Activated CD8-positive, alpha-beta memory T cell treated with anti-CD3 and anti-CD28 coated beads for 36 hours (primary cell): ENCODE measurements around the gene SMG6. TPM values are rescaled to one million over a fixed set of nuclear protein-coding genes. Genes with fewer than 3 reads are reported as not detected.

Source experiments
- CTCF ChIA-PET: fragments of 350-600 bp; sonication (Branson Sonifier 250); formaldehyde crosslinking; loops from one replicate; lab custom pipeline; 2021; ENCODE audit warnings: antibody characterized with exemption; lab: Charles Lee
- POLR2A ChIA-PET: fragments of 350-600 bp; sonication (Branson Sonifier 250); formaldehyde crosslinking; loops from one replicate; lab custom pipeline; 2021; ENCODE audit warnings: antibody characterized with exemption; lab: Charles Lee
- total RNA-seq, 2 experiments: library from RNA; stranded (reverse); gene quantifications; one replicate each; pipeline ENCODE4 v1.2.3, GENCODE V29; 2021

Gene SMG6
- total RNA-seq, result 10 to 100 TPM; 55.0 to 60.8 TPM

GRCh38 chr17:2303204-2304188, at the start of gene SMG6, which contains the start of gene SRR:
Gene SMG6, minus strand, starts transcription at chr17:2303785. Its CDS starts 65 bp downstream, at chr17:2303720.
Gene SRR, plus strand, starts transcription at chr17:2303950. Its CDS starts 11,611 bp downstream, at chr17:2315561.
- ChIA-PET CTCF (interaction anchor here (0.6 to 1.4 kb wide), 3 partner anchors 15 to 50 kb away, joined by 3 to 4 read pairs (median 3); partner anchors contain the start of gene TSR1), POLR2A (interaction anchor here (0.6 to 1.6 kb wide), 5 partner anchors 31 to 219 kb away, joined by 4 to 9 read pairs (median 4); partner anchors contain the start of gene TSR1)

GRCh38 chr17:2351269-2351668, 47.7 kb upstream of the SMG6 start:
- ChIA-PET CTCF (interaction anchor here (1.1 to 1.3 kb wide), 2 partner anchors 9 to 65 kb away, joined by 3 to 4 read pairs; no protein-coding TSS in a partner anchor), POLR2A (no interaction called here)

GRCh38 chr17:2347805-2348685, 44.5 kb upstream of the SMG6 start:
- ChIA-PET CTCF (interaction anchor here (0.7 to 1.0 kb wide), 2 partner anchors 10 to 92 kb away, joined by 3 read pairs; no protein-coding TSS in a partner anchor), POLR2A (no interaction called here)

GRCh38 chr17:2346475-2346874, 42.9 kb upstream of the SMG6 start:
- POLR2A ChIA-PET, result no interaction called here
- CTCF ChIA-PET, result interaction anchor here (0.6 kb wide), 1 partner anchor 23 kb away, joined by 3 read pairs; no protein-coding TSS in a partner anchor

GRCh38 chr17:2344528-2344927, 40.9 kb upstream of the SMG6 start:
- ChIA-PET POLR2A (no interaction called here), CTCF (no interaction called here)

- CTCF ChIA-PET, result interaction anchor here (0.5 kb wide), 1 partner anchor 254 kb away, joined by 3 read pairs; no protein-coding TSS in a partner anchor
- POLR2A ChIA-PET, result no interaction called here
Measured at GRCh38 chr17:2343421-2343820, 39.8 kb upstream of the SMG6 start.

- ChIA-PET CTCF (interaction anchor here (0.7 to 1.5 kb wide), 6 partner anchors 10 to 274 kb away, joined by 3 to 8 read pairs (median 4); no protein-coding TSS in a partner anchor), POLR2A (interaction anchor here (0.7 to 1.4 kb wide), 3 partner anchors 35 to 621 kb away, joined by 3 to 7 read pairs (median 4); partner anchors contain the start of genes SMG6 and SRR)
Measured at GRCh38 chr17:2338315-2338657, 34.7 kb upstream of the SMG6 start.

GRCh38 chr17:2337544-2338314, 34.1 kb upstream of the SMG6 start:
- ChIA-PET CTCF (interaction anchor here (0.7 to 1.5 kb wide), 6 partner anchors 10 to 273 kb away, joined by 3 to 8 read pairs (median 4); no protein-coding TSS in a partner anchor), POLR2A (interaction anchor here (1.3 to 1.5 kb wide), 3 partner anchors 34 to 71 kb away, joined by 3 to 7 read pairs (median 4); partner anchors contain the start of genes SMG6 and SRR)

- POLR2A ChIA-PET, result interaction anchor here (0.6 to 1.5 kb wide), 8 partner anchors 16 to 208 kb away, joined by 3 to 13 read pairs (median 3); partner anchors contain the start of genes MNT, SMG6 and SRR
Measured at GRCh38 chr17:2336852-2337543, 33.4 kb upstream of the SMG6 start, which contains the start of gene SGSM2. Gene SGSM2, plus strand, starts transcription at chr17:2337501. Its CDS starts 188 bp downstream, at chr17:2337689.

GRCh38 chr17:2336215-2336851, 32.7 kb upstream of the SMG6 start, which contains the start of gene TSR1:
Gene TSR1, minus strand, starts transcription at chr17:2336457. Its CDS starts 30 bp downstream, at chr17:2336427.
- ChIA-PET CTCF (interaction anchor here (0.6 to 1.5 kb wide), 9 partner anchors 17 to 285 kb away, joined by 3 to 5 read pairs (median 3); partner anchors contain the start of genes SMG6 and SRR), POLR2A (interaction anchor here (0.6 to 1.5 kb wide), 11 partner anchors 15 to 706 kb away, joined by 3 to 13 read pairs (median 3); partner anchors contain the start of genes HIC1, MNT, SMG6 and SRR)

More at GRCh38 chr17:2336852-2337543, 33.4 kb upstream of the SMG6 start, which contains the start of gene SGSM2:
- CTCF ChIA-PET, result interaction anchor here (0.6 to 1.5 kb wide), 6 partner anchors 25 to 93 kb away, joined by 3 to 8 read pairs (median 4); no protein-coding TSS in a partner anchor

GRCh38 chr17:2335726-2336214, 32.2 kb upstream of the SMG6 start:
- POLR2A ChIA-PET, result interaction anchor here (0.6 to 1.3 kb wide), 7 partner anchors 15 to 705 kb away, joined by 3 to 9 read pairs (median 3); partner anchors contain the start of genes HIC1, SMG6 and SRR
- CTCF ChIA-PET, result interaction anchor here (0.5 to 1.5 kb wide), 9 partner anchors 17 to 284 kb away, joined by 3 to 5 read pairs (median 3); partner anchors contain the start of genes SMG6 and SRR

GRCh38 chr17:2331303-2331702, 27.7 kb upstream of the SMG6 start:
- ChIA-PET CTCF (no interaction called here), POLR2A (no interaction called here)

GRCh38 chr17:2323629-2324314, 20.2 kb upstream of the SMG6 start:
- POLR2A ChIA-PET, result no interaction called here
- CTCF ChIA-PET, result interaction anchor here (1.1 kb wide), 1 partner anchor 59 kb away, joined by 5 read pairs; no protein-coding TSS in a partner anchor

GRCh38 chr17:2321399-2321798, 17.8 kb upstream of the SMG6 start:
- CTCF ChIA-PET, result no interaction called here
- POLR2A ChIA-PET, result interaction anchor here (1.0 kb wide), 1 partner anchor 15 kb away, joined by 3 read pairs; the partner anchor contains the start of gene TSR1

- ChIA-PET CTCF (interaction anchor here (1.5 kb wide), 1 partner anchor 14 kb away, joined by 3 read pairs; no protein-coding TSS in a partner anchor), POLR2A (no interaction called here)
Measured at GRCh38 chr17:2319051-2319450, 15.5 kb upstream of the SMG6 start.
